ENCODE measurements around the gene TBXAS1. TPM values are rescaled to one million over a fixed set of nuclear protein-coding genes. Genes with fewer than 3 reads are reported as not detected.

TBXAS1 gene
- total RNA-seq, 1 donor from 2014 or later, result 20.0 TPM

DNA sequence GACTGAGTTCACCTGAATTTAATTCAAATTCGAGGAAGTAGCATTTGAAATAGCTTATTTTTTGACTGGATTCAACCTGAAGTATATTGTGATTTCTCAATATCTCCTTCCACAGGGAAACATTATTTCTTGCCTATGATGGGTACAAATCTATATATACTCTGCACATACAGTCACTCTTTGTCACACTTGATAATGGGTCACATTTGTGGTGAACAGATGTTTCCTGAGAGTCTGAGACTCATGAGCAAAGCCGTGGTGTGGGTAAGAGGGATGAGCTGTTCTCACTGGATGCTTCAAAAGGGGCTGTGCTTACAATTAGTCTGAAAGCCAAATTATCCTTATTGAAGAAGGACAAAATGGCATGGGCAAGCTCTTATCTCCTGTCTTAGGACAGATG, 18.0 kb upstream of the TBXAS1 start:
- TF ChIP-seq, protein P1, sequence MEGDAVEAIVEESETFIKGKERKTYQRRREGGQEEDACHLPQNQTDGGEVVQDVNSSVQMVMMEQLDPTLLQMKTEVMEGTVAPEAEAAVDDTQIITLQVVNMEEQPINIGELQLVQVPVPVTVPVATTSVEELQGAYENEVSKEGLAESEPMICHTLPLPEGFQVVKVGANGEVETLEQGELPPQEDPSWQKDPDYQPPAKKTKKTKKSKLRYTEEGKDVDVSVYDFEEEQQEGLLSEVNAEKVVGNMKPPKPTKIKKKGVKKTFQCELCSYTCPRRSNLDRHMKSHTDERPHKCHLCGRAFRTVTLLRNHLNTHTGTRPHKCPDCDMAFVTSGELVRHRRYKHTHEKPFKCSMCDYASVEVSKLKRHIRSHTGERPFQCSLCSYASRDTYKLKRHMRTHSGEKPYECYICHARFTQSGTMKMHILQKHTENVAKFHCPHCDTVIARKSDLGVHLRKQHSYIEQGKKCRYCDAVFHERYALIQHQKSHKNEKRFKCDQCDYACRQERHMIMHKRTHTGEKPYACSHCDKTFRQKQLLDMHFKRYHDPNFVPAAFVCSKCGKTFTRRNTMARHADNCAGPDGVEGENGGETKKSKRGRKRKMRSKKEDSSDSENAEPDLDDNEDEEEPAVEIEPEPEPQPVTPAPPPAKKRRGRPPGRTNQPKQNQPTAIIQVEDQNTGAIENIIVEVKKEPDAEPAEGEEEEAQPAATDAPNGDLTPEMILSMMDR (conservative IDR thresholded peaks at IDR 0.05; ENCODE audit: low read depth, low read length), result no peak
- DNase-seq (ENCODE audit: low read depth), result no peak
- no peak overlapping the region for H3K4me3 ChIP-seq (ENCODE audit: low read depth, low read length)

DNA sequence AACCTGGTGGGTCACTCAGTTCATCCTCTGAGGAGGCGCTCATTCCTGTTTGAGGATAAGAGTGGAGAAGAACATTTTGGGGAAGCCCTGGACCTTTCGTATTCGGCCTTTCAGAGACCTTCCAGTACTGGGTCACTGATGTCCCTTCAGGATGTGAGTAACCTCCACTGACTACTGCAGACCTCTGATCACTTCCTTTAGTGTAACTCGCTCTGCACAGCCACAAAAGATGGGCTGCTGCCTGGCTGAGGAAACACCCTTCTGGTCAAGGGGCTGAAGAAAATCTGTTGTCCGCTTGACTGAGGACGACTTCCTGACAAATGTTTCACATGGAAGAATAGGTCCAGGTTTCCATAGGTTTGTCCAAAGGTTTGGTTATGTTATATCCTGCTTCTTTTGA, 15.9 kb upstream of the TBXAS1 start:
- H3K4me3 ChIP-seq (ENCODE audit: low read depth, low read length), result no peak overlapping the region
- TF ChIP-seq, protein P1 (conservative IDR thresholded peaks at IDR 0.05; ENCODE audit: low read depth, low read length), result no peak
- DNase-seq (ENCODE audit: low read depth), result no peak

DNA sequence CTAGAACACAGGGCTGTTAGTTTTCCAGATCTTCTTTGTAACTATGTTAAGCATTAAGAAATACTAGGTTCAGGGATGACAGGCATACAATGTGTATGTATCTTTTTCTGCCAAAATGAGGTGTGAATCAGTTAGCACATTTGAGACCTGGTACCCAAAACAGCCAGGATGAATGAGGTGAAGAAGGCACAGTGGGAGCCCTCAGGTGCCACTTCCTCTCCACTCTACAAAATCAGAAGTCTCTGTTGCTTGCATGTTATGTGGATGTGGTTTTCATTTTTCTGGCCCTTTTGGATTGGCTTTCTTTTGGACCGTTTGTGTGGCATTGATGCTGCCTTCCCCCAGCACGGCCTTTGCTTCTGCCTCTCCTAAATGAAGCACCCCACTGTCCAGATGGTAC, 15.4 kb upstream of the TBXAS1 start:
- TF ChIP-seq, protein P1 (conservative IDR thresholded peaks at IDR 0.05; ENCODE audit: low read depth, low read length), result no peak
- no peak for DNase-seq (ENCODE audit: low read depth)
- H3K4me3 ChIP-seq (ENCODE audit: low read depth, low read length), result no peak overlapping the region

DNA sequence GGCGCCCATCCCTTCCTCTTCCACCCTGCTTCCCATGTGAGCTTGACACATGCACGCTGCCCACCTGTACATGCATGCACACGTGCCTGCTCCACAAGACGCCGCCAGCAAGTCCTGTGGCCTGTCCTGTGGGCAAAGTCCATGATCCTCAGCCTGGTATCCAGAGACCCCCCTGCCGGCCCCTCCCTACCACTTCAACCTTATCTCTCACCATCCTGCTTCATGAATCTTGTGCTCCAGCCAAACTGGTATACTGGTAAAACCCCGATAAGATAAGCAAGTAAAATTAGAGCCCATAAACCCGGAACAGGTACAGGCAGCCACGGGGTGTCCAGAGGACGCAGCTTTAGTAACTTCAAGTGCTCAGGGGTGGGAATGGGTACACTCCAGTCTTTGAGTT, 11.8 kb upstream of the TBXAS1 start:
- TF ChIP-seq, protein P1 (conservative IDR thresholded peaks at IDR 0.05; ENCODE audit: low read depth, low read length), result no peak
- H3K4me3 ChIP-seq (ENCODE audit: low read depth, low read length), result no peak overlapping the region
- no peak for DNase-seq (ENCODE audit: low read depth)

DNA sequence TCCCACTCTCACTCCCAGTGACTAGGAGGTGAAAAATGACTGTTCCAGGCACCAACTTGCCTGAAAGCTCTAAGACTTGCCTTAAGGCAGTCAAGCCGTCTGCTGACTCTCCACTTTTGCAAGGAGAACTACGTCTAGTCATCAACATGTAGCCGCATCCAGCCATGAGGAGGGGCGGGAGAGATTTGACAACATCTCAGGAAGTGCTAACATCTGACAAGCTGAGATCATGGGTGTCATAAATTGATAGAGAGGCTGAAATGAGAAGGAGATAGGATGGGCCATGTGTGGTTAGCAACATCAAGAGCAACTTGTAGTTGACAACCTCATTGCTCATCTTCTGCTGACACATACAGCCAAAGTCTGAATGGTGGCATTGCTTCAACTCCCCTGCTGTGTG, 9.0 kb upstream of the TBXAS1 start:
- DNase-seq (ENCODE audit: low read depth), result no peak

DNA sequence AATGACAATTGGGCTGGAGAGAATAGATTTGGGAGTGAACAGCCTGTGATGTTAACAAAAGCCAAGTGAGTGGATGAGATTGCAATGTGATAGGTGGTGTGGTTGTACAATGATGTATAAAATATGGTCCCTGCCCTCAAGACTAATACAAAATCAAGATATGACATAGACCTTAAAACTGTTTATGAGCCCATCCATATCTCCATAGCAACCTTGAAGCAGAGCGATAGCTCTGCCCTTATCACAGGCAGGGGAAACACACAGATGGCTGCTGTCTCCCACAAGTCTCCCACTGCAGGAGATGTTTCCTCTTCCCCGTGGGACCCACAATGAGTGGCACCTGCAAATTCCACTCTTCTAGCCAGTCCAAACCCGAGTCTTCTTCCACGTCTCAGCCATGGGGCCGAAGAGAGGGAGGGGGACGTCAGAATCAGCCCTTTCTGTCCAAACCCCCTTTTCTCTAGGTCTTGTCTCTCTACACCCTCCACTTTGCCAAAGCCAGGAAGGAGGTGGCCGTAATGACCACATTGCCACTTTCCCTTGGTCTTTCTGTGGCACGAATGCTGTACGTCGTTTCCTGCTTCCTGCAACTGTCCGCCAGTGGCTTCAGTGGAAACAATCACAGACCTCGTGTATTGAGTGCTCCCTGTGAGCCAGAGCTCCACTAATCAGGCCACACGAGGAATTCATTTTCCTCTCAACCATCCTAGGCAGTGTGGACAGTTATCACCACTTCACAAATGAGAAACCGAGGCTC, 7.5 kb upstream of the TBXAS1 start:
- TF ChIP-seq, protein P1 (conservative IDR thresholded peaks at IDR 0.05; ENCODE audit: low read depth, low read length), result no peak
- H3K4me3 ChIP-seq (ENCODE audit: low read depth, low read length), result no peak overlapping the region
- DNase-seq (ENCODE audit: low read depth), result no peak

More for the DNA sequence above, 9.0 kb upstream of the TBXAS1 start:
- TF ChIP-seq, protein P1 (conservative IDR thresholded peaks at IDR 0.05; ENCODE audit: low read depth, low read length), result no peak
- H3K4me3 ChIP-seq (ENCODE audit: low read depth, low read length), result no peak overlapping the region

DNA sequence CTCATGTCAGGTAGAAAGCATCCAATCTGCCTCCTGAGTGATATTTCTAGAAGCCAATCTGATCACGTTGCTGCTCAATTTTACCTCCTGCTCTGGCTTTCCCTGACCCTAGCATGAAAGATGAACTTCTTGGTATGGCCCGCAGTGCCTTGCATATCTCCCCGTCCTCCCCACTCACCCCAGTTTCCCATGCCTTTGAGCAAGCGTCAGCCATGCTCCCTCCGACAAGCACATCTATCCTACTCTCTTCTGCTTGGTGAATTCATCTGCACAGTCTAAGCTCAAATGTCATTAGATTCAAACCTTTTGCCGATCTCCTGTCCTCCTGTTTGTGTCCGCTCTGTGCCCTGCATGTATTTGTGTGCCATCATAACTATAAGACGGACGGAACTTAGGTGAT, 6.2 kb upstream of the TBXAS1 start:
- H3K4me3 ChIP-seq (ENCODE audit: low read depth, low read length), result no peak overlapping the region
- TF ChIP-seq, protein P1 (conservative IDR thresholded peaks at IDR 0.05; ENCODE audit: low read depth, low read length), result no peak
- DNase-seq (ENCODE audit: low read depth), result no peak
